Renal cortical epithelial cell (primary cell): ENCODE measurements around the gene VGLL4. TPM values are rescaled to one million over a fixed set of nuclear protein-coding genes. Genes with fewer than 3 reads are reported as not detected.

Experiments used
- total RNA-seq: library from RNA; depleted of rRNA; stranded (reverse); fragments of >200 nt; gene quantifications from 2 replicates; pipeline ENCODE4 v1.2.3, GENCODE V29; 2014

The VGLL4 gene
- total RNA-seq, 1 donor from 2014 or later, result 67.7 TPM

Other genes with a start within 250 kb of the VGLL4 start
- 4.2 and 7.1 TPM in 2 replicates for gene TAMM41, start 203.0 kb upstream of the VGLL4 start, total RNA-seq